ENCODE measurements around the gene RASL10B.

GRCh38 chr17:35761601-35762000, 30.2 kb downstream of the RASL10B start:
- no peak for TF ChIP-seq CTCF (IDR thresholded peaks at IDR 0.05 in 8 of 11, conservative IDR thresholded peaks at IDR 0.05 in 3 of 11)
- TF ChIP-seq POLR2A (IDR thresholded peaks at IDR 0.05) = no peak
- no peak for TF ChIP-seq POLR2AphosphoS5 (IDR thresholded peaks at IDR 0.05)
